NCI-H2196 (cell line): ENCODE data around the gene MYLK4.
"Not testable (repeated sequence)": the region's sequence is repeated elsewhere in the genome, so short reads cannot be mapped to it uniquely, and the experiment has no call there.

Experiments used
- DNase-seq: peaks from one replicate; lab custom pipeline; 2025; ENCODE audit not compliant: unreplicated experiment; lab: John Stamatoyannopoulos, UW

Gene MYLK4

GRCh38 chr6:2780102-2780737, 29.5 kb upstream of the MYLK4 start:
- DNase-seq, result no peak

GRCh38 chr6:2777249-2777648, 26.5 kb upstream of the MYLK4 start:
- DNase-seq, result no peak

GRCh38 chr6:2775003-2775402, 24.3 kb upstream of the MYLK4 start:
- no peak for DNase-seq

GRCh38 chr6:2773449-2773848, 22.7 kb upstream of the MYLK4 start:
- no peak for DNase-seq

- DNase-seq, result no peak
These were observed 22.1 kb upstream of the MYLK4 start for GRCh38 chr6:2772840-2773239.

GRCh38 chr6:2771079-2771478, 20.4 kb upstream of the MYLK4 start:
- DNase-seq, result no peak

- no peak for DNase-seq
These were observed 19.4 kb upstream of the MYLK4 start for GRCh38 chr6:2770171-2770570.

- no peak for DNase-seq
These were observed 18.0 kb upstream of the MYLK4 start for GRCh38 chr6:2768696-2769095.

GRCh38 chr6:2767657-2768524, 17.2 kb upstream of the MYLK4 start:
- no peak for DNase-seq

- DNase-seq, result no peak
These were observed 16.3 kb upstream of the MYLK4 start for GRCh38 chr6:2766767-2767656.

- DNase-seq, result no peak
These were observed 15.4 kb upstream of the MYLK4 start for GRCh38 chr6:2765896-2766766.

GRCh38 chr6:2765166-2765895, 14.6 kb upstream of the MYLK4 start, which contains the start of gene WRNIP1:
Gene WRNIP1 (plus strand): TSS chr6:2765393. CDS start chr6:2765623, 230 bp downstream.
- DNase-seq, result peak; percentile 98

- peak; percentile 63 for DNase-seq
These were observed 14.0 kb upstream of the MYLK4 start for GRCh38 chr6:2764610-2765165.

GRCh38 chr6:2763876-2764540, 13.3 kb upstream of the MYLK4 start:
- no peak for DNase-seq

GRCh38 chr6:2763345-2763841, 12.7 kb upstream of the MYLK4 start:
- DNase-seq, result no peak

GRCh38 chr6:2762868-2763267, 12.1 kb upstream of the MYLK4 start:
- not testable (repeated sequence) for DNase-seq

GRCh38 chr6:2760882-2761842, 10.4 kb upstream of the MYLK4 start:
- DNase-seq, result no peak

GRCh38 chr6:2758980-2759379, 8.3 kb upstream of the MYLK4 start:
- no peak for DNase-seq
